CD4-positive, alpha-beta T cell treated with Interleukin-2 at 100 ng/mL for 4 hours (primary cell): ENCODE measurements around the gene PAPPA2.

Experiments used
- DNase-seq: peaks from one replicate; pipeline ENCODE4 v3.0.0-alpha.2; 2020; ENCODE audit warnings: low spot score

PAPPA2 gene

GRCh38 chr1:176803596-176803995, 340.6 kb downstream of the PAPPA2 start:
- DNase-seq = no peak

- DNase-seq = no peak
Measured at GRCh38 chr1:176809292-176809691, 346.3 kb downstream of the PAPPA2 start.

GRCh38 chr1:176811511-176812288, 348.7 kb downstream of the PAPPA2 start:
- DNase-seq = no peak

- DNase-seq = no peak
Measured at GRCh38 chr1:176815621-176816020, 352.6 kb downstream of the PAPPA2 start.

- no peak for DNase-seq
Measured at GRCh38 chr1:176816232-176816631, 353.3 kb downstream of the PAPPA2 start.

GRCh38 chr1:176820391-176821031, 357.5 kb downstream of the PAPPA2 start:
- no peak for DNase-seq

- DNase-seq = no peak
Measured at GRCh38 chr1:176826265-176826664, 363.3 kb downstream of the PAPPA2 start.

GRCh38 chr1:176829261-176829660, 366.3 kb downstream of the PAPPA2 start:
- no peak for DNase-seq

GRCh38 chr1:176831150-176831549, 368.2 kb downstream of the PAPPA2 start:
- DNase-seq = no peak

- no peak for DNase-seq
Measured at GRCh38 chr1:176837708-176838107, 374.7 kb downstream of the PAPPA2 start.

GRCh38 chr1:176838276-176838995, 375.5 kb downstream of the PAPPA2 start:
- DNase-seq = no peak

GRCh38 chr1:176839216-176839615, 376.2 kb downstream of the PAPPA2 start:
- no peak for DNase-seq

GRCh38 chr1:176841238-176841637, 378.3 kb downstream of the PAPPA2 start:
- no peak for DNase-seq

- DNase-seq = no peak
Measured at GRCh38 chr1:176843352-176844297, 380.6 kb downstream of the PAPPA2 start.

- no peak for DNase-seq
Measured at GRCh38 chr1:176847052-176847451, 384.1 kb downstream of the PAPPA2 start.

- DNase-seq = no peak
Measured at GRCh38 chr1:176849281-176849680, 386.3 kb downstream of the PAPPA2 start.

GRCh38 chr1:176850871-176851270, 387.9 kb downstream of the PAPPA2 start:
- DNase-seq = no peak

- no peak for DNase-seq
Measured at GRCh38 chr1:176852124-176852523, 389.1 kb downstream of the PAPPA2 start.

GRCh38 chr1:176853503-176853902, 390.5 kb downstream of the PAPPA2 start:
- DNase-seq = no peak

GRCh38 chr1:176854121-176854520, 391.1 kb downstream of the PAPPA2 start:
- no peak for DNase-seq

- DNase-seq = no peak
Measured at GRCh38 chr1:176854758-176855745, 392.1 kb downstream of the PAPPA2 start.
